Measurements from ENCODE around the gene COMMD6. TPM values are rescaled to one million over a fixed set of nuclear protein-coding genes. Genes with fewer than 3 reads are reported as not detected.

COMMD6 gene
- total RNA-seq, 1 donor from 2014 or later: 126 TPM

- intact Hi-C loops (cut with DNase I): no loop called here
- DNase-seq (ENCODE audit: missing footprints): no peak
- ATAC-seq: no peak
Observed at GRCh38 chr13:75541961-75542360, 4.3 kb upstream of the COMMD6 start.

DNA sequence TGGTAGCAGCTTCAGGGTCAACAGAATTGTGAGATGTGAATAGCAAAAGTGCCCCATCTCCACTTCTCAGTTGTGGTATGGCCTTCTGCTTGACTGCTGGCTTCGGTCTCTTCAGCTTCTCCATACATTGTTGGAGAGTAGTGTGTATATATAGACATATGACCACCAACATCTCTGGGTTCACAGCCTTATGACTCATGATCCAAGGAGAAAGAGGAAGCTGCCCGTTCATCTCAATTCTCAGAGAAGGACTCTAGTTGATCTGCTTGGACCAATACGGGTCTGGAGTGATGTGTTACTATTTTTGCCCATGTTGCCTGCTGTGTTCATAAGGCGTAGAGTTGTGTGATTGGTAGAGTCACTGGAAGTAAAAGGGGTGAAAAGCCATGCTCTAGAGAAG is 3.6 kb upstream of the COMMD6 start:
- ATAC-seq (no peak), DNase-seq (ENCODE audit: missing footprints) (no peak)
- intact Hi-C loops (cut with DNase I): no loop called here

- DNase-seq (ENCODE audit: missing footprints): no peak
- intact Hi-C loops (cut with DNase I): no loop called here
- no peak for ATAC-seq
Observed at GRCh38 chr13:75533861-75534260, 3.8 kb downstream of the COMMD6 start.

GRCh38 chr13:75530549-75530961 is 7.1 kb downstream of the COMMD6 start:
- ATAC-seq: no peak
- intact Hi-C loops (cut with DNase I): no loop called here
- no peak for DNase-seq (ENCODE audit: missing footprints)

DNA sequence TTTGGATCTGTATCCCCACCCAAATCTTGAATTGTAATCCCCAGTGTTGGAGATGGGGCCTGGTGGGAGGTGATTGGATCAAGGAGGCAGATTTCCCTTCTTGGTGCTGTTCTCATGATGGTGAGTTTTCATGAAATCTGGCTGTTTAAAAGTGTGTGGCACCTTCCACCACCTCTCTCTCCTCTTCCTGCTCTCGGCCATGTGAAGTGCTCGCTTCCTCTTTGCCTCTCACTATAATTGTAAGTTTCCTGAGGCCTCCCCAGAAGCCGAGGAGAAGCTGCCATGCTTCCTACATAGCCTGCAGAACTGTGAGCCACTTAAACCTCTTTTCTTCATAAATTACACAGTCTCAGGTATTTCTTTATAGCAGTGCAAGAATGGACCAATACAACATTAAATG is 15.7 kb downstream of the COMMD6 start:
- ATAC-seq (no peak), DNase-seq (ENCODE audit: missing footprints) (no peak)
- intact Hi-C loops (cut with DNase I): no loop called here

- intact Hi-C loops (cut with DNase I): no loop called here
- DNase-seq (ENCODE audit: missing footprints): no peak
- no peak for ATAC-seq
Observed at GRCh38 chr13:75518439-75519088, 19.1 kb downstream of the COMMD6 start.

DNA sequence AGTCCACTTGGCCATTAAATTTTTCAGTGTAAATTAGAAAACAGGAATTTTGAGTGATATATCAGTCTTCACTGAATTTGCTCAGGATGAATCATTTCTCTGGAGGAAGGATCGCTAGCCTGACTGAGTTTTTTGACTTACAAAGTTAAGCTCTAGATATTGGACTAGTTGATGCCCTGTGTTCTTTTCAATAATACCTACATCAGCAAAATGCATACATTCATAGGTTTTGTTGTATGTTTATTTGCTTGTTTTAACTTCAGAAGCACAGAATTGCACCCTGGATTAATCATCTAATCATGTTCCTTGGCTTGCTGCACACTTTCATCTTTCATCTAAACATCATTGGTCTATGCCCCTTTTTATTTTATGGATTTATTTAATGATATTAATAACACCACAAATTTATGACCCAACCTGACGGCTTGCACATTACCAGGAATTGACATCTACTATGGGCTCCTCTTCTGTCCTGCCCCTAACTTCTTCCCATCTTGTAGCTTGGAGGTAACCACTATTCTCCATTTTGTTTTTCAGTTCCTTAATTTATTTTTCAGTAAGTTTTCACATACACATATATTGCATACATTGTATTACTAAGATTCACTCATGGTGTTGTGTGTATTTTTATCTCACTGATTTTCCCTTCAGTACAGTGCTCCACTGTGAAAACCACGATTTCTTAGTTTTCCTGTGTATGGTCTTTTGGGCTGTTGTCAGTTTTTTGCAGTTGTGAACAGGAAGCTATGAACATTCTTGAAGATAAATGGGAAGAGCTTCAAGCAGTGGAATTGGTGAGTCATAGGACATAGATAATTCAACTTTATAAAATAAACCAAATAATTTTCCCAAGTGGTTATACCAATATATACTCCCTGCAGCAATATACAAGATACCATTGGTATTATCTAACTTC is 23.3 kb downstream of the COMMD6 start:
- intact Hi-C loops (cut with DNase I): no loop called here
- DNase-seq (ENCODE audit: missing footprints) (no peak), ATAC-seq (no peak)

GRCh38 chr13:75513271-75513670 is 24.4 kb downstream of the COMMD6 start:
- no peak for ATAC-seq
- intact Hi-C loops (cut with DNase I): no loop called here
- DNase-seq (ENCODE audit: missing footprints): no peak

GRCh38 chr13:75512253-75512652 is 25.4 kb downstream of the COMMD6 start:
- intact Hi-C loops (cut with DNase I): no loop called here
- DNase-seq (ENCODE audit: missing footprints): no peak
- peak; percentile 42 for ATAC-seq

- intact Hi-C loops (cut with DNase I): no loop called here
- DNase-seq (ENCODE audit: missing footprints) (no peak), ATAC-seq (no peak)
Observed at GRCh38 chr13:75511051-75511625, 26.5 kb downstream of the COMMD6 start.

DNA sequence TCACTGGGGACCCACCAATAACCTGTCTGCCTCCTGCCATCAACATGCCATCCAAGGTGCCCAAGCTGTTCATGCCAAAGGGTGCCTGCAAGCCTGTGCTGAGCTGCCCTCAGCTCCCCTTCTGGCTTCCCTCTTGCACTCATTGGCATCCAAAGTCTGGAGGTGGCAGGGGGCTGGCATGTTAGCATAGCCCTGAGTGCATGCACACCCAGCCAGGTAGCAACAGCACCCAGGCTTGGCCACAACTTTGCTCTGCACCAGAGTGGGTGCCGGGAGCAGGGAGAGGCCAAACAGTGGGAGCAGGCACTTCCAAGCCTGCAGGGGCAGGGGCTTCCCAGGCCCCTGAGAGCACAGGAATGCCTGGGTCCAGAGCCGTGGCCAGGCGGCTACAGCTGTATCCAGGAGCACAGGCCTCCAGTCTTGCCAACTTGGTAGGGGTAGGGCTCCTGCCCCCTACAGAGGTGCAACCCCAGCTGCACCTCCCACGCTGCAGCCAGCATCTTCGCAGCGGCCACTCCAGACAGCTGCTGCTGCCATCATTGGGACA is 29.6 kb downstream of the COMMD6 start:
- no peak for ATAC-seq
- DNase-seq (ENCODE audit: missing footprints): no peak
- intact Hi-C loops (cut with DNase I): no loop called here

GRCh38 chr13:75507027-75508001 is 30.3 kb downstream of the COMMD6 start:
- ATAC-seq (no peak), DNase-seq (ENCODE audit: missing footprints) (no peak)
- intact Hi-C loops (cut with DNase I): no loop called here

- DNase-seq (ENCODE audit: missing footprints) (no peak), ATAC-seq (no peak)
- intact Hi-C loops (cut with DNase I): no loop called here
Observed at GRCh38 chr13:75506018-75506417, 31.6 kb downstream of the COMMD6 start.

GRCh38 chr13:75505327-75505726 is 32.3 kb downstream of the COMMD6 start:
- intact Hi-C loops (cut with DNase I): no loop called here
- DNase-seq (ENCODE audit: missing footprints): no peak
- ATAC-seq: peak; percentile 13

- ATAC-seq (no peak), DNase-seq (ENCODE audit: missing footprints) (no peak)
- intact Hi-C loops (cut with DNase I): no loop called here
Observed at GRCh38 chr13:75495938-75496337, 41.7 kb downstream of the COMMD6 start.

GRCh38 chr13:75494491-75494890 is 43.1 kb downstream of the COMMD6 start:
- DNase-seq (ENCODE audit: missing footprints): no peak
- intact Hi-C loops (cut with DNase I): no loop called here
- ATAC-seq: no peak

GRCh38 chr13:75493156-75493555 is 44.5 kb downstream of the COMMD6 start:
- ATAC-seq: no peak
- intact Hi-C loops (cut with DNase I): no loop called here
- no peak for DNase-seq (ENCODE audit: missing footprints)

DNA sequence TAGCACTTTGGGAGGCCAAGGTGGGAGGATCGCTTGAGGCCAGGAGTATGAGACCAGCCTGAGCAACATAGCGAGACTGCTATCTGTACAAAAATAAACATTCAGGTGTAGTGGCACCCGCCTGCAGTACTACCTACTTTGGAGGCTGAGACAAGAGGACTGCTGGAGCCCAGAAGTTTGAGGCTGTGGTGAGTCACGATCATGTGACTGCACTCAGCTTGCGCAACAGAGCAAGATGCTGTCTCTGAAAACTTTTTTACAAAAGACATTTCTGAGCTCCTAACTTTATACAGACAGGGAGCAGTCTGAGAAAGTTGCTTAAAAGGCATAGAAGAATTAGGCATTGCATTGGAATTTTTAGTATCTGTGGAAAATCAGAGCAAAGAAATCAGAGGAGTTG is 45.3 kb downstream of the COMMD6 start:
- DNase-seq (ENCODE audit: missing footprints) (no peak), ATAC-seq (no peak)
- intact Hi-C loops (cut with DNase I): no loop called here

GRCh38 chr13:75491376-75491775 is 46.3 kb downstream of the COMMD6 start:
- DNase-seq (ENCODE audit: missing footprints) (no peak), ATAC-seq (no peak)
- intact Hi-C loops (cut with DNase I): no loop called here
